Measurements from ENCODE around the gene ZNF337.

ZNF337 gene

GRCh38 chr20:25624500-25624939 lies 72.1 kb downstream of the ZNF337 start:
- no peak for FAIRE-seq
